OCI-LY3 (cell line): ENCODE data around the gene GRP.

ENCODE experiments used
- H2AFZ ChIP-seq: fragments of 200-600, 300-600 bp; shearing (Covaris generic); 2 replicates; pipeline ENCODE4 v1.6.0; 2014; ENCODE audit warnings: antibody characterized with exemption, low read depth, low read length
- H3K27ac ChIP-seq: fragments of 200-600, 300-600 bp; sonication (generic); 2 replicates; pipeline ENCODE4 v1.5.1; 2014; ENCODE audit warnings: mild to moderate bottlenecking, low read length, moderate library complexity, mixed read lengths
- H3K27me3 ChIP-seq: fragments of 200-600, 300-600 bp; sonication (generic); 2 replicates; pipeline ENCODE4 v1.6.1; 2014; ENCODE audit warnings: low read depth, low read length, mixed read lengths
- H3K36me3 ChIP-seq: fragments of 200-600, 300-600 bp; sonication (generic); replicated peaks from 2 replicates; pipeline ENCODE3; 2014; ENCODE audit warnings: low read depth, low read length, mixed read lengths
- H3K4me1 ChIP-seq: fragments of 300-600, 200-600 bp; sonication (generic); 2 replicates; pipeline ENCODE4 v1.6.1; 2014; ENCODE audit warnings: low read length, mixed read lengths
- H3K4me2 ChIP-seq: fragments of 200-600, 300-600 bp; sonication (generic); 2 replicates; pipeline ENCODE4 v1.6.1; 2014; ENCODE audit warnings: low read length, mixed read lengths
- H3K4me3 ChIP-seq: fragments of 300-600, 200-600 bp; sonication (generic); 2 replicates; pipeline ENCODE4 v1.5.1; 2014; ENCODE audit warnings: antibody characterized with exemption, mild to moderate bottlenecking, low read length, moderate library complexity
- H3K79me2 ChIP-seq: fragments of 300-600, 200-600 bp; shearing (Covaris generic); 2 replicates; pipeline ENCODE4 v1.6.1; 2014; ENCODE audit warnings: mild to moderate bottlenecking, low read length, mixed read lengths
- H3K9ac ChIP-seq: fragments of 300-600, 200-600 bp; shearing (Covaris generic); 2 replicates; pipeline ENCODE4 v1.6.0; 2014; ENCODE audit warnings: mild to moderate bottlenecking, low read length, moderate library complexity
- H3K9me3 ChIP-seq: fragments of 200-600, 300-600 bp; shearing (Covaris generic); 2 replicates; pipeline ENCODE4 v1.6.1; 2014; ENCODE audit warnings: low read length, mixed read lengths; ENCODE audit not compliant: insufficient read depth
- H4K20me1 ChIP-seq: fragments of 200-600, 300-600 bp; sonication (generic); 2 replicates; pipeline ENCODE4 v1.6.1; 2016; ENCODE audit warnings: low read length, mixed read lengths; ENCODE audit not compliant: insufficient read depth
- EZH2phosphoT487 ChIP-seq: fragments of 200-600 bp; shearing (Covaris generic); IDR thresholded peaks from 2 replicates; pipeline ENCODE4 v1.6.1; 2018; ENCODE audit warnings: antibody characterized with exemption, mixed run types, low read depth
- TF ChIP-seq, protein P1 (sequence below): fragments of 200-600, 300-600 bp; sonication (generic); IDR thresholded peaks from 2 replicates; pipeline ENCODE4 v1.5.1; 2014; ENCODE audit warnings: antibody characterized with exemption, low read length, low read depth

The GRP gene

DNA sequence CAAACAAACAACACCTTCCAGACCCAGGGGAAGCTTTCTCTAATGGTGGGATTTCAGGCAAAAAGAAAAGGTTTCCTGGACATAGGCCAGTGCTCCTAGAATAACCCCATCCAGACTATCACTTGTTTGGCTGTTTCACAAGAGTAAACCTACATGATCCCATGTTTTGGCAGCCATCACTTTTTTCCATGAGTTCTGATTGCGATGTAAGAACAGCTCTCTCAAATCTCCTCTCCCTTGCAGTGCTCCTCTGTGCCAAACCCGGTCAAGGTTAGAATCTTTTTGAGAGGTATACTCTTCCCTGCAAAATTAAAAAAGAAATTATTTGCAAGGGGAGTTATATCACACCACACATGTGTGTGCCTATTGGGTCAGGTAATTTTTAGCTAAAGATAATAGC is 11.9 kb downstream of the GRP start:
- no peak overlapping the region for H3K4me2 ChIP-seq
- H3K9ac ChIP-seq, result no peak overlapping the region
- TF ChIP-seq EZH2phosphoT487, result no peak
- TF ChIP-seq, protein P1, sequence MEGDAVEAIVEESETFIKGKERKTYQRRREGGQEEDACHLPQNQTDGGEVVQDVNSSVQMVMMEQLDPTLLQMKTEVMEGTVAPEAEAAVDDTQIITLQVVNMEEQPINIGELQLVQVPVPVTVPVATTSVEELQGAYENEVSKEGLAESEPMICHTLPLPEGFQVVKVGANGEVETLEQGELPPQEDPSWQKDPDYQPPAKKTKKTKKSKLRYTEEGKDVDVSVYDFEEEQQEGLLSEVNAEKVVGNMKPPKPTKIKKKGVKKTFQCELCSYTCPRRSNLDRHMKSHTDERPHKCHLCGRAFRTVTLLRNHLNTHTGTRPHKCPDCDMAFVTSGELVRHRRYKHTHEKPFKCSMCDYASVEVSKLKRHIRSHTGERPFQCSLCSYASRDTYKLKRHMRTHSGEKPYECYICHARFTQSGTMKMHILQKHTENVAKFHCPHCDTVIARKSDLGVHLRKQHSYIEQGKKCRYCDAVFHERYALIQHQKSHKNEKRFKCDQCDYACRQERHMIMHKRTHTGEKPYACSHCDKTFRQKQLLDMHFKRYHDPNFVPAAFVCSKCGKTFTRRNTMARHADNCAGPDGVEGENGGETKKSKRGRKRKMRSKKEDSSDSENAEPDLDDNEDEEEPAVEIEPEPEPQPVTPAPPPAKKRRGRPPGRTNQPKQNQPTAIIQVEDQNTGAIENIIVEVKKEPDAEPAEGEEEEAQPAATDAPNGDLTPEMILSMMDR, result no peak
- no peaks in the 10 kb centered on the region for H3K9me3 ChIP-seq
- no peaks in the 10 kb centered on the region for H3K79me2 ChIP-seq
- H3K4me3 ChIP-seq, result no peak overlapping the region
- H3K36me3 ChIP-seq, result no peaks in the 10 kb centered on the region
- H3K27me3 ChIP-seq, result peaks cover 50% of the 10 kb centered on the region
- H2AFZ ChIP-seq, result no peak overlapping the region
- H3K27ac ChIP-seq, result no peak overlapping the region
- H4K20me1 ChIP-seq, result no peaks in the 10 kb centered on the region
- peaks cover 11% of the 10 kb centered on the region for H3K4me1 ChIP-seq

DNA sequence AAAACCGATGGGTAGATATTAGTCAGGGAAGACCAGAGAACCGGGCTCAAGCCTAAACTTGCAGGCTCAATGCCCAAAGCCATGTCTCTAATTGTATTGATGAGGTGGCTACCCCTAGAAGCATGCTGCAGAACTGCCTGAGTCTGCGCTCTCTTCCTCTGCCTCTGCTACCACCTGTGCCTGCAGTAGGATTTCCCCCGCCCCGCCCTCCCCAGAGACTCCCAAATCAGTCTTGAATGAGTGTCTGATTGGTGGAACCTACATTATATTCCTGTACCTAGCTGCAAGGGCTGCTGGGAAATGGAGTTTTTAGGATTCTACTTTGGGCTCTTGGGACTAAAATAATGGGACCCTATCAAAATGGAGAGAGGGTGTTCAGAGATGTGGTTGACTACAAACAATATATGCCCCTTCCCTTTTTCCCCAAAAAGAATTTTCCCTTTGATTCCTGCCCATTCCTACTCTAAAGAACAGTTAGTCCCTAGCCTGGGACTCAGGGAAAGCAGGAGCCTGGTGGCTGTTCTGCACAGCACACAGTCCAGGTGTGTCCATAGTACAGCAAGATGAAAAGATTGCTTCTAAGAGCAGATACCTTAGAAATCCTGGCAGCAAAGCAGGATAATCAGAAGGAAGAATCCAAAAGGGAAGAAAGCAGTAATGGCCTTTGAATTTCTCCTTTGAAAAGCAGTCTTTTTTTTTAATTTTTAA is 12.5 kb downstream of the GRP start:
- H3K27ac ChIP-seq, result no peak overlapping the region
- H3K4me3 ChIP-seq, result no peak overlapping the region
- no peak overlapping the region for H3K9ac ChIP-seq
- no peaks in the 10 kb centered on the region for H3K36me3 ChIP-seq
- H3K79me2 ChIP-seq, result no peaks in the 10 kb centered on the region
- no peak overlapping the region for H3K4me2 ChIP-seq
- H4K20me1 ChIP-seq, result no peaks in the 10 kb centered on the region
- H3K4me1 ChIP-seq, result peaks cover 11% of the 10 kb centered on the region
- no peak overlapping the region for H2AFZ ChIP-seq
- H3K9me3 ChIP-seq, result no peaks in the 10 kb centered on the region
- TF ChIP-seq, protein P1, result no peak
- no peak for TF ChIP-seq EZH2phosphoT487
- peaks cover 50% of the 10 kb centered on the region for H3K27me3 ChIP-seq

DNA sequence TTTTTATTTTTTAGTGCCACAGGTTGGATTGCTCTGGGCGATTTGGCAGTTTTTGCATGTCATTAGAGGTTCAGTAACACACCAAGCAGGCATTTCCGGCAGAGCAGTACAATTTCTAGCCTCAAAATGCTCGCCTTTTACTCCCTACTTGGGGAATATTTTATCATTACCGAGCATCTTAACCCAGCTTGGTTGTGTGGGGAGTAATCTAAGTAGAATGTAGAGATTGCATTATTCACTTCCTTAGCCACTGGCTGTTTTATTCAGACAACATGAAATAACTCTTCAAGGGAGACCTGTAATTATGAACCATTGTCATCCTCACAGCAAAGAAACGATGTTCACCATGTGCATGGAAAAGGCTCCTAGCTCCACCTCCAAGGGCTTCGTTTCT is 13.1 kb downstream of the GRP start:
- TF ChIP-seq, protein P1, result no peak
- no peak for TF ChIP-seq EZH2phosphoT487
- H3K4me3 ChIP-seq, result no peak overlapping the region
- no peak overlapping the region for H3K27ac ChIP-seq

DNA sequence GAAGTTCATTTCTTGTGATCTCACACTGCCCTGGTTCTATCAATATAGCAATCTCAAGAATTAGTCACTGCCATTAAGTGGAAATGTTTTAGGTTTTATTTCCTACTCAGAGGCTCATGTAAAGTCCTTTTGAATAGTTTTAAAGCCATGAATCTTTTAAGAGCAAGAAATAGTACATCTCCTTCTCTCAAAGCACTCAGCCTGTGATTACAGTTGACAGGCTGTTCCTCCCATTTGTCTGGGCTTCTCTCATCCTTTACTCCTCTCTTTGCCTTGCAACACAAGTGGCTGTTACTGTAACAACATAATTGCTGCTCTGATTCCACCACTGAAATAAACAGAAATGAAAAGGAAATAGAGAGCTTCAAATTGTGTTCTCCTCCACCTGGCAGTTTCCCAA is 18.4 kb downstream of the GRP start:
- H3K27ac ChIP-seq, result no peak overlapping the region
- peaks cover 10% of the 10 kb centered on the region; the same call in 1 of the 2 replicates for H3K27me3 ChIP-seq
- no peak overlapping the region for H3K9ac ChIP-seq
- H2AFZ ChIP-seq, result no peak overlapping the region
- no peaks in the 10 kb centered on the region for H3K9me3 ChIP-seq
- no peaks in the 10 kb centered on the region for H4K20me1 ChIP-seq
- no peaks in the 10 kb centered on the region for H3K36me3 ChIP-seq
- no peaks in the 10 kb centered on the region for H3K79me2 ChIP-seq
- no peak for TF ChIP-seq EZH2phosphoT487
- TF ChIP-seq, protein P1, result no peak
- no peaks in the 10 kb centered on the region for H3K4me1 ChIP-seq
- no peak overlapping the region for H3K4me2 ChIP-seq
- H3K4me3 ChIP-seq, result no peak overlapping the region

More for the DNA sequence above, 13.1 kb downstream of the GRP start:
- no peaks in the 10 kb centered on the region for H4K20me1 ChIP-seq
- H3K4me2 ChIP-seq, result no peak overlapping the region
- no peaks in the 10 kb centered on the region for H3K79me2 ChIP-seq
- no peak overlapping the region for H3K9ac ChIP-seq
- peaks cover 44% of the 10 kb centered on the region for H3K27me3 ChIP-seq
- no peaks in the 10 kb centered on the region for H3K9me3 ChIP-seq
- H2AFZ ChIP-seq, result no peak overlapping the region
- H3K4me1 ChIP-seq, result peaks cover 11% of the 10 kb centered on the region
- no peaks in the 10 kb centered on the region for H3K36me3 ChIP-seq
